ENCODE results near the gene NOD2.

NOD2 gene

GRCh38 chr16:50692999-50693781, at the start of gene NOD2:
NOD2 (plus strand) TSS chr16:50693606; CDS start chr16:50699496, 5,890 bp downstream.
- DNase-seq (ENCODE audit: low spot score): no peak

- DNase-seq (ENCODE audit: low spot score): no peak
Measured at GRCh38 chr16:50644245-50644644, 49.2 kb upstream of the NOD2 start.

- peak; percentile 32 for DNase-seq (ENCODE audit: low spot score)
Measured at GRCh38 chr16:50644729-50645128, 48.7 kb upstream of the NOD2 start.

- DNase-seq (ENCODE audit: low spot score): no peak
Measured at GRCh38 chr16:50645563-50646220, 47.7 kb upstream of the NOD2 start.

- no peak for DNase-seq (ENCODE audit: low spot score)
Measured at GRCh38 chr16:50646345-50646744, 47.1 kb upstream of the NOD2 start.

- DNase-seq (ENCODE audit: low spot score): no peak
Measured at GRCh38 chr16:50651835-50652438, 41.5 kb upstream of the NOD2 start.

- no peak for DNase-seq (ENCODE audit: low spot score)
Measured at GRCh38 chr16:50652836-50653425, 40.5 kb upstream of the NOD2 start.

- no peak for DNase-seq (ENCODE audit: low spot score)
Measured at GRCh38 chr16:50653633-50654519, 39.5 kb upstream of the NOD2 start.

GRCh38 chr16:50655558-50656055, 37.8 kb upstream of the NOD2 start:
- DNase-seq (ENCODE audit: low spot score): no peak

- DNase-seq (ENCODE audit: low spot score): no peak
Measured at GRCh38 chr16:50657241-50657640, 36.2 kb upstream of the NOD2 start.

- DNase-seq (ENCODE audit: low spot score): no peak
Measured at GRCh38 chr16:50659806-50660205, 33.6 kb upstream of the NOD2 start.

GRCh38 chr16:50662306-50662940, 31.0 kb upstream of the NOD2 start:
- DNase-seq (ENCODE audit: low spot score): no peak

GRCh38 chr16:50664270-50664669, 29.1 kb upstream of the NOD2 start:
- no peak for DNase-seq (ENCODE audit: low spot score)

- DNase-seq (ENCODE audit: low spot score): peak; percentile 67
Measured at GRCh38 chr16:50665128-50665878, 28.1 kb upstream of the NOD2 start.

- DNase-seq (ENCODE audit: low spot score): no peak
Measured at GRCh38 chr16:50666658-50667496, 26.5 kb upstream of the NOD2 start.

GRCh38 chr16:50667497-50668367, 25.7 kb upstream of the NOD2 start:
- no peak for DNase-seq (ENCODE audit: low spot score)

GRCh38 chr16:50668368-50669008, 24.9 kb upstream of the NOD2 start:
- DNase-seq (ENCODE audit: low spot score): no peak

- DNase-seq (ENCODE audit: low spot score): no peak
Measured at GRCh38 chr16:50669741-50670140, 23.7 kb upstream of the NOD2 start.
